Raji (cell line): ENCODE data around the gene LGALSL.

Source experiments
- POLR2A ChIP-seq: IDR thresholded peaks from 2 replicates; pipeline ENCODE4 v1.6.1; 2011; ENCODE audit warnings: low read depth, low read length, control low read depth; ENCODE audit not compliant: insufficient read depth

LGALSL gene

GRCh38 chr2:64492272-64492671, 38.3 kb downstream of the LGALSL start:
- no peak for TF ChIP-seq POLR2A

- TF ChIP-seq POLR2A: no peak
These were observed 38.9 kb downstream of the LGALSL start for GRCh38 chr2:64492821-64493220.

GRCh38 chr2:64493788-64494187, 39.8 kb downstream of the LGALSL start:
- no peak for TF ChIP-seq POLR2A

- TF ChIP-seq POLR2A: no peak
These were observed 44.5 kb downstream of the LGALSL start for GRCh38 chr2:64498438-64498837.

GRCh38 chr2:64500549-64500948, 46.6 kb downstream of the LGALSL start:
- TF ChIP-seq POLR2A: no peak

- no peak for TF ChIP-seq POLR2A
These were observed 48.0 kb downstream of the LGALSL start for GRCh38 chr2:64501946-64502345.

GRCh38 chr2:64502860-64503259, 48.9 kb downstream of the LGALSL start:
- TF ChIP-seq POLR2A: no peak

GRCh38 chr2:64504774-64505720, 51.1 kb downstream of the LGALSL start:
- no peak for TF ChIP-seq POLR2A

GRCh38 chr2:64506686-64507085, 52.7 kb downstream of the LGALSL start:
- TF ChIP-seq POLR2A: no peak
